ENCODE data around the gene ZNF638. TPM values are rescaled to one million over a fixed set of nuclear protein-coding genes. Genes with fewer than 3 reads are reported as not detected.
"Not testable (repeated sequence)": the region's sequence is repeated elsewhere in the genome, so short reads cannot be mapped to it uniquely, and the experiment has no call there.

The ZNF638 gene
- total RNA-seq, 1 experiment from 2014 or later = 98.4 TPM

DNA sequence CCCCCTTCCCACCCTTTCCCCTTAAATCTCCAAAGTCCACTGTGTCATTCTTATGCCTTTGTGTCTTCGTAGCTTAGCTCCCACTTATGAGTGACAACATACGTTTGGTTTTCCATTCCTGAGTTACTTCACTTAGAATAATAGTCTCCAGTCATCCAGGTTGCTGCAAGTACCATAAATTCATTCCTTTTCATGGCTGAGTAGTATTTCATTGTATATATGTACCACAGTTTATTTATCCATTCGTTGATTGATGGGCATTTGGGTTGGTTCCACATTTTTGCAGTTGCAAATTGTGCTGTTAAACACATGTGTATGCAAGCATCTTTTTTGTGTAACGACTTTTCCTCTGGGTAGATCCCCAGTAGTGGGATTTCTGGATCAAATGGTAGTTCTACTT lies 14.5 kb upstream of the ZNF638 start:
- H3K4me1 ChIP-seq (replicated peaks) = no peaks in the 10 kb centered on the region
- peaks cover 3% of the 10 kb centered on the region for H3K9me3 ChIP-seq (replicated peaks)
- no peak for DNase-seq (ENCODE audit: low read depth in 1 of 2, low spot score in 2 of 2)
- no peak overlapping the region for H3K27ac ChIP-seq
- H3K27me3 ChIP-seq (replicated peaks) = no peaks in the 10 kb centered on the region
- H3K4me3 ChIP-seq = no peak overlapping the region
- H3K36me3 ChIP-seq = no peaks in the 10 kb centered on the region

DNA sequence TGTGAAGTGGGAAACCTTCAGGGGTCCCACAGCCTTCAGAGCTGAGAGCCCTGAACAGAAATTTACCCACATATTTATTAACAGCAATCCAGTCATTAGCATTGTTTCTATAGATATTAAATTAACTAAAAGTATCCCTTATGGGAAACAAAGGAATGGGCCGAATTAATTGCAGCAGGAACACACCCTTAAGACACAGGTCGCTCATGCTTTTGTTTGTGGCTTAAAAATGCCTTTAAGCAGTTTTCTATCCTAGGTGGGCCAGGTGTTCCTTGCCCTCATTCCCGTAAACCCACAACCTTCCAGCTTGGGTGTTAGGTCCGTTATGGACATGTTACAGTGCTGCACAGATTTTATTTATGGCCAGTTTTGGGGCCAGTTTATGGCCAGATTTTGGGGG lies 13.7 kb upstream of the ZNF638 start:
- not testable (repeated sequence) for H3K4me1 ChIP-seq (replicated peaks); DNase-seq (ENCODE audit: low read depth in 1 of 2, low spot score in 2 of 2); H3K27ac ChIP-seq; H3K9me3 ChIP-seq (replicated peaks); H3K4me3 ChIP-seq; H3K27me3 ChIP-seq (replicated peaks); H3K36me3 ChIP-seq

DNA sequence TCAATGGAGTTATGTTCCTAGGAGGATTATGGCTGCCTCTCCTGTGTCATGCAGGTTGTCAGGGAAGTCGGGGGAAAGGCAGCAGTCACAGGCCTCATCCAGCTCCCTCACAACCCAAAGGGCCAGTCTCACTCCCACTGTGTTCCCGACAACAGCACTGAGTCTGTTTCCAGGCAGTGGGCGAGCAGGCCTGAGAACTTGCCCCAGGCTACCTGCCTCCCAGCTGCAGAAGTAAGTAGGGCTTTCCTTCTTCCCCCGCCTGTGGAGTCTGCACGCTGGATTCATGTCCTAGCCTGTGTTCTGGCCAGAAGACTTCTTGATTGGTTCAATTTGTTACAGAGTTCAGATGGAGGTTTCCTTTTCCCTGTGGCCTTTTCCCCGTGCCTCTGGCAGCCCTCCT lies 8.2 kb upstream of the ZNF638 start:
- Histone ChIP-seq H3K4me3 (no peak overlapping the region), H3K9me3 (replicated peaks) (peaks cover 9% of the 10 kb centered on the region), H3K27me3 (replicated peaks) (no peaks in the 10 kb centered on the region), H3K27ac (no peak overlapping the region), H3K4me1 (replicated peaks) (no peaks in the 10 kb centered on the region), H3K36me3 (no peaks in the 10 kb centered on the region)
- no peak for DNase-seq (ENCODE audit: low read depth in 1 of 2, low spot score in 2 of 2)

DNA sequence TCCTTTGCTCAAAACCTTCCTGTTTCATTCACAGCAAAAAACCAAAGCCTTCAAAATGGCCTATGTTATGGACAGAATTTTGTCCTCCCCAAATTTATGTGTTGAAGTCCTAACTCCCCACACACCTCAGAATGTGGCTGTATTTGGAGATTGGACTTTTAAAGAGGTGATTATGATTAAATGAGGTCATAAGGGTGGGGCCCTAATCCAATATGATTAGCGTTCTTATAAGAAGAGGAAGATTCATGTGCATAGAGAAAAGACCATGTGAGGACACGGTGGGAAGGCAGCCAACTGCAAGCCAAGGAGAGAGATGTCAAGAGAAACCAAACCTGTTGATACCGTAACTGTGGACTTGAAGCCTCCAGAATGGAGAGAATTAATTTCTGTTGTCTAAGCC lies 4.6 kb upstream of the ZNF638 start:
- no peak overlapping the region for H3K27ac ChIP-seq
- peaks cover 3% of the 10 kb centered on the region; the same call in 1 of the 2 replicates for H3K36me3 ChIP-seq
- H3K27me3 ChIP-seq (replicated peaks) = no peaks in the 10 kb centered on the region
- H3K4me3 ChIP-seq = no peak overlapping the region
- H3K4me1 ChIP-seq (replicated peaks) = no peaks in the 10 kb centered on the region
- no peak for DNase-seq (ENCODE audit: low read depth in 1 of 2, low spot score in 2 of 2)
- H3K9me3 ChIP-seq (replicated peaks) = 0 out of 2 replicates have a peak, but pooled peaks cover 6% of the 10 kb centered on the region

DNA sequence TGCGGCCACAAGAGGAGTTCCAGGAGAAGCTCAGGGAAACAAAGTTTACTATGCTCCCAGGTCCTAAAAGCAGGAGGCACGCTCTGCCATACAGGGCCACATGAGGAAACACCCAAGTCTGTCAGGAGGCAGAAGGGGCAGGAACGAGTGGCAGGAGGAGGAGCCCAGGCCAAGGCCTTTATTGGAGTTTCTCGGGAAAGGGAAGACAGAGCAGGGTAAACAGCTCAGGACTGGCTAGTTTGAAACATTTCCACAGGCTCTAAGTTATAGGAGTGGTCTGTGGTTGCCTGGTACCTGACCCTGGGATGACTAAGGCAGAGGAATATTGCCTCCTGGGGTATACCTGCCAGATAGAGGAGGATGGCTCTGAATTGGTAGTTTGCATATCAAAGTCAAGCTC lies 3.7 kb upstream of the ZNF638 start:
- no peak for DNase-seq (ENCODE audit: low read depth in 1 of 2, low spot score in 2 of 2)
- no peaks in the 10 kb centered on the region for H3K27me3 ChIP-seq (replicated peaks)
- H3K9me3 ChIP-seq (replicated peaks) = 0 out of 2 replicates have a peak, but pooled peaks cover 4% of the 10 kb centered on the region
- peaks cover 5% of the 10 kb centered on the region; the same call in 1 of the 2 replicates for H3K36me3 ChIP-seq
- no peaks in the 10 kb centered on the region for H3K4me1 ChIP-seq (replicated peaks)
- no peak overlapping the region for H3K4me3 ChIP-seq
- H3K27ac ChIP-seq = no peak overlapping the region

DNA sequence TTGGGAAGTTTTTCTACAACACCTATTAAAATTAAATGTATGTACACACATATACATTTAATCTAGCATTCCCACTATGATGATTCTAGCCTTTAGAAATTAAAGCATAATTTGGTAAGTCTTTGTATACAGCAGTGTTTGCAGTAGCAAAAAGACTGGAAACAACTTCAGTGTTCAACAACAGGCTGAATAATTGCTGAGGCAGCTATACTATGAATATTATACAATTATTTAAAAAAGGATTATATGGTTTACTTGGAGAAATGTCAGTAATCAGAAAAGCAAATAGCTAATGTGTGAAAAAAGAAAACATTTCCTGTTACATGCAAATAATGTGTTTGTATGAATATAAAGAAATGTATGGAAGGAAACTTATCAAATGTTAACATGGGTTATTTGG lies 1.4 kb upstream of the ZNF638 start:
- H3K27me3 ChIP-seq (replicated peaks) = no peaks in the 10 kb centered on the region
- H3K4me1 ChIP-seq (replicated peaks) = peaks cover 12% of the 10 kb centered on the region; the same call in 1 of the 2 replicates
- 0 out of 2 replicates have a peak, but pooled peaks cover 4% of the 10 kb centered on the region for H3K9me3 ChIP-seq (replicated peaks)
- H3K27ac ChIP-seq = no peak overlapping the region
- H3K36me3 ChIP-seq = peaks cover 14% of the 10 kb centered on the region
- DNase-seq (ENCODE audit: low read depth in 1 of 2, low spot score in 2 of 2) = no peak
- H3K4me3 ChIP-seq = no peak overlapping the region

DNA sequence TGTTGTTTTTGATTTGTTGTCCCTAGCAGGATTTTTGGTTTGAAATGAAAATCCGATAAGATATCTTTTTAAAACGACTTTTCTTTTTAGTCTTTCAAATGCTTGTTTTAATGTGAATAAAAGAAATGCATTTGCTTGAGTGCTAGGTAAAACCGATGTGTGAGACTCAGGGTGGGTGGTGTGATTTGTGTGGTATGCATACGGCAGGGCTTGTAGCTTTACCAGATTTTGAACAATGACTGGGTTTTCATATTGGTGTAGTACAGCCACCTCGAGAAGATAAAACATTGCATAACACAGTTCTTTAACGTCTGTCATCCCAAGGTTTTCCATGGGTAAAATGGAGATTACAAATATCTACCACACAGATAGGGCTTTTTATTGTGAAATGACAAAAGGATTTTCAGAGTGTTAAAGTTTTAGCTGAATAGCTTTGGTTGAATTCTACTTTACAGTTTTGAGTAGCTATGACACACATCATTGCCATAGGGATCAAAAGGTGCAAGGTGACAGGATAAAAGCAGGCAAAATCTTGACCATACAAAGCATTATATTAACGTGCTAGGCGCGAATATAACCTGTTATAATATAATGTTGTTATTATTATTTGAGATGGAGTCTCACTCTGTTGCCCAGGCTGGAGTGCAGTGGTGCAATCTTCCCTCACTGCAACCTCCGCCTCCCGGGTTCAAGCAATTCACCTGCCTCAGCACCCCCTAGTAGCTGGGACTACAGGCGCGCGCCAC lies 824 bp upstream of the ZNF638 start:
- H3K4me1 ChIP-seq (replicated peaks) = peaks cover 12% of the 10 kb centered on the region; the same call in 1 of the 2 replicates
- H3K9me3 ChIP-seq (replicated peaks) = 0 out of 2 replicates have a peak, but pooled peaks cover 4% of the 10 kb centered on the region
- no peak overlapping the region for H3K27ac ChIP-seq
- no peak for DNase-seq (ENCODE audit: low read depth in 1 of 2, low spot score in 2 of 2)
- H3K27me3 ChIP-seq (replicated peaks) = no peaks in the 10 kb centered on the region
- H3K4me3 ChIP-seq = peak overlapping the region; percentile 84
- peaks cover 20% of the 10 kb centered on the region for H3K36me3 ChIP-seq

DNA sequence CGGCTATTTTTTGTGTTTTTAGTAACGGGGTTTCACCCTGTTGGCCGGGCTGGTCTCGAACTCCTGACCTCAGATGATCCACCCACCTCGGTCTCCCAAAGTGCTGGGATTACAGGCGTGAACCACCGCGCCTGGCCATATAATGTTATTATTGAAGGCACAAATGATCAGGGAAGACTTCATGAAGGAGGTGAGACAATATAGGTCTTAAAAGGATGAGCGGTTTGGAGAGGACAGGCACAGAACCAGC lies 326 bp upstream of the ZNF638 start:
- not testable (repeated sequence) for H3K27me3 ChIP-seq (replicated peaks); H3K9me3 ChIP-seq (replicated peaks); H3K27ac ChIP-seq; DNase-seq (ENCODE audit: low read depth in 1 of 2, low spot score in 2 of 2)
- H3K36me3 ChIP-seq = peaks cover 20% of the 10 kb centered on the region
- H3K4me1 ChIP-seq (replicated peaks) = peaks cover 12% of the 10 kb centered on the region; the same call in 1 of the 2 replicates
- H3K4me3 ChIP-seq = peak overlapping the region; percentile 84

DNA sequence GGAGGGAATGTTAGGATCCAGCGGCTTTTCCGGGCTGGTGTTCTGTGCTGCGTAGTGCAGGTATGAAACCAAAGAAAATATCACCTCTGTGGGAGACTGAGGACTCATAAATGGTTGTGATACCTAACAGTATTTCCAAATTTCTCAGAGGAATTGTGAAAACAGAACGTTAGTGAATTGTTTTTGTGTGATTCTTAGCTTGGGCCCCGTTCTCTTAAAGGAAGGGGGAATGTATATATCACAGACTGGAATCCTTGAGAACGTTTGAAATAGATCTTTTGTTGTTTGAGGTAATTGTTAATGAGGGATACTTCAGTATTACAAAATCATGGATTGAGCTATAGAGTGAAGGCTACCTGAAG lies 834 bp downstream of the ZNF638 start:
- H3K27ac ChIP-seq = peak overlapping the region; percentile 81; the same call in 1 of the 2 replicates
- H3K27me3 ChIP-seq (replicated peaks) = no peaks in the 10 kb centered on the region
- no peaks in the 10 kb centered on the region for H3K9me3 ChIP-seq (replicated peaks)
- peaks cover 20% of the 10 kb centered on the region for H3K36me3 ChIP-seq
- peak overlapping the region; percentile 84 for H3K4me3 ChIP-seq
- H3K4me1 ChIP-seq (replicated peaks) = peaks cover 12% of the 10 kb centered on the region; the same call in 1 of the 2 replicates
- no peak for DNase-seq (ENCODE audit: low read depth in 1 of 2, low spot score in 2 of 2)

DNA sequence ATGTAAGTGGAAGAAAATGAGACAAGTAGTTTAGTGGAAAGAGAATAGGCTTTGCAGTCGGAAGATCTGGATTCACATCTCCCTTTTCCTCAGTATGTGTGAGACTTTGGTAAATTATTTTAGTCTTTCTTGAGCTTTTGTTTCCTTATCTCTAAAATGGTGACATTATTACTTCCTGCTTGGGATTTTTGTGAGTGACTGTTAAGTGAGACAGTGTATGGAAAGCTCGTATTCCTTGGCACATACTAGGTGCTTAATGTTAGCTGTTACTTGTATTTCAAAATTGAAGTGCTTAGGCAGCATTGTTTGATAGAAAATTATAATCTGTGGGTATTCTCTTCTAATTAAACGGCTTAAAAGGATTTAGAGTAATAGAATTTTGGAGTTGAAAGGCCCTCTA lies 2.0 kb downstream of the ZNF638 start:
- Histone ChIP-seq H3K9me3 (replicated peaks) (no peaks in the 10 kb centered on the region), H3K27me3 (replicated peaks) (no peaks in the 10 kb centered on the region), H3K4me3 (no peak overlapping the region), H3K36me3 (peaks cover 26% of the 10 kb centered on the region), H3K4me1 (replicated peaks) (peaks cover 12% of the 10 kb centered on the region; the same call in 1 of the 2 replicates), H3K27ac (no peak overlapping the region)
- no peak for DNase-seq (ENCODE audit: low read depth in 1 of 2, low spot score in 2 of 2)

DNA sequence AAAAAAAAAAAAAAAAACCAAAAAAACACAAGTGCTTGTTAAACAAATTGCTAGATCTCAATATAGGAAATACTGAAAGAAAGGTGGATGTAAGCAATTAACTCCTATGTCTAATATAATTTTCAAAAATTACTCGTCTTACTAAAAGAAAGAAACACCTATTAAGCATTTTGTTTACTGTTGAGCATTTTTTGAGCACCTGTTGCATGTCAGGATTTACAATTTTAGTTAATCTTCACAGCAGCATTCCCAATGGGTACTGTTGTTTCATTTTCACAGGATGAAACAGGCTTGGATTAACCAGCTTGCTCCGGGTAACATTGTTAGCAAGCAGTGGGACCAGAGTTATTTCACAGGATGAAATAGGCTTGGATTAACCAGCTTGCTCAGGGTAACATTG lies 4.8 kb downstream of the ZNF638 start:
- Histone ChIP-seq H3K36me3 (peaks cover 34% of the 10 kb centered on the region), H3K9me3 (replicated peaks) (no peaks in the 10 kb centered on the region), H3K4me3 (no peak overlapping the region), H3K27me3 (replicated peaks) (no peaks in the 10 kb centered on the region), H3K4me1 (replicated peaks) (peaks cover 22% of the 10 kb centered on the region), H3K27ac (no peak overlapping the region)
- DNase-seq (ENCODE audit: low read depth in 1 of 2, low spot score in 2 of 2) = no peak

DNA sequence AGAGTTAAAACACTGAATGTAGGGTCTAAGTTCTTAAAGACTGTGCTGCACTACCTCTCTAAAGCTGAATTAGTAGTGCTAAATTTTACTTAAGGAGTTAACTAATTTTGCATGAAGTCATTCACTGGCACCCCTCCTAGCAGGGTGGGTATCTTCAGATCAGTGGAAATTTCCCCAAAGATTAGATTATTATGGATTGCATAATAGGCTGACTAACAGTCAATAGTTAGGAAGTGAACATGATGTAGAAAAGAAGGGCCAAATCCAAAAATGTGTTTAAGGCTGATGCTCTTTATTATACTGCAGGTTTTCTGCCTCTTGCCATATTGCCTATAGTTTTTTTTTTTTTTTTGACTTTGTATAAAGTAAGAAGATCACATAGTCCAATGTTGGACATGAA lies 5.2 kb downstream of the ZNF638 start:
- Histone ChIP-seq H3K36me3 (peaks cover 34% of the 10 kb centered on the region), H3K9me3 (replicated peaks) (no peaks in the 10 kb centered on the region), H3K4me1 (replicated peaks) (peaks cover 22% of the 10 kb centered on the region), H3K4me3 (no peak overlapping the region), H3K27me3 (replicated peaks) (no peaks in the 10 kb centered on the region), H3K27ac (no peak overlapping the region)
- no peak for DNase-seq (ENCODE audit: low read depth in 1 of 2, low spot score in 2 of 2)

DNA sequence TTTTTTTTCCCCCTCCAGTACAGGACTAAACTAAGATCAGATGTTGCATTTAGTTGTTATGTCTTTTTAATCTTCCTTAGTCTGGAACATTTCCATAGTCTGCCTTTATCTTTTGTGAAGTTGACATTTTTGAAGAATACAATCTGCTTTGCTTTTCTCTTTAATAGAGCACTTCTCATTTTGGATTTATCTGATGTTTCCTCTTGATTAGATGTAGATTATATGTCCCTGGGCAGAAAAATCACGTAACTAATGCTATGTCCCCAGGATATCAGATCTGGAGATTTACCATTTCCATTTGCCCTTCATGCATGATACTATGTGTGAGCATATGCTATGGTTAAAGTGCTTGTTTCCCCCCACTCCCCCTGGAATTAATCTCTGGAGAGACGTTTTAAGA lies 6.2 kb downstream of the ZNF638 start:
- no peaks in the 10 kb centered on the region for H3K27me3 ChIP-seq (replicated peaks)
- DNase-seq (ENCODE audit: low read depth in 1 of 2, low spot score in 2 of 2) = no peak
- H3K36me3 ChIP-seq = peaks cover 31% of the 10 kb centered on the region
- H3K4me1 ChIP-seq (replicated peaks) = peaks cover 22% of the 10 kb centered on the region
- H3K4me3 ChIP-seq = no peak overlapping the region
- H3K9me3 ChIP-seq (replicated peaks) = no peaks in the 10 kb centered on the region
- H3K27ac ChIP-seq = no peak overlapping the region

DNA sequence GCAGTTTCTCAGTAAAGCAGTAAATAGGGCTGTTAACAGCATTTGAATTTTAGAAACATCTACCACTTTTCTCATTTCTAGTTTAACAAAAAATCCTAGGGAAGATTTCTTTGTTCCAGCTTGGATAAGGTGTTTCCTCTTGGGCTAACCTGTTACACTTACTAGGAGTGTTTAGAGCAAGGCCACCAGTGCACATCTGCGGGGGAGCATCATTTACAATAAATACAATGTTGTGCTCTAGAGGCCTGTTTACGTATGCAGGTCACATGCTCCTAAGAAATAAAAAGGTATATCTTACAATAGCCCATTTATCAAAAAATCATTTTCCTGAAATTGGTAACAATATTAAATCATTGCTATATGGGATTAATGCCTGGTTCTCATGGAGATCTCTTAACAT lies 8.1 kb downstream of the ZNF638 start:
- Histone ChIP-seq H3K9me3 (replicated peaks) (no peaks in the 10 kb centered on the region), H3K36me3 (peaks cover 32% of the 10 kb centered on the region), H3K4me1 (replicated peaks) (peaks cover 11% of the 10 kb centered on the region), H3K4me3 (no peak overlapping the region), H3K27me3 (replicated peaks) (no peaks in the 10 kb centered on the region), H3K27ac (no peak overlapping the region)
- no peak for DNase-seq (ENCODE audit: low read depth in 1 of 2, low spot score in 2 of 2)

DNA sequence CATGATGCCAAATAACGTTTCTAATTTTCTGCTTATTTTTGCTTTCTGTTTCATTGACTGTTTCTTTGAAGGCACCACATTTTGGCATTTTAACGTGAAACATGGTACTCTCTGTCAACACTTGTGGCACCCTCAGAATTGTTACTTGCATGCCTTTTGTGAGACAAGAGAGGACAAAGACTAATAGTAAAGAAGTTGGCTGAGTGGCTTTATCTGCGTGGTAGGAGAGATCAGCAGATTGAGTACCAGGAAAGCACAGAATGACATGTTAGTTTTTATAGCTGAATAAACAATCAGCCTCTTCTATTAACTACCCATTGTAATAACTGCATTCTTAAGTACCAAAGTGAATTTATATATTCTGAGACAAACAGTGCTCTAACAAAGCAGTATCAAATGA lies 8.6 kb downstream of the ZNF638 start:
- Histone ChIP-seq H3K27me3 (replicated peaks) (no peaks in the 10 kb centered on the region), H3K9me3 (replicated peaks) (no peaks in the 10 kb centered on the region), H3K4me3 (no peak overlapping the region), H3K36me3 (peaks cover 33% of the 10 kb centered on the region), H3K4me1 (replicated peaks) (peaks cover 11% of the 10 kb centered on the region), H3K27ac (no peak overlapping the region)
- DNase-seq (ENCODE audit: low read depth in 1 of 2, low spot score in 2 of 2) = no peak
